NOMO-1 treated with dmso at 0.1 percent for 144 hours (cell line): ENCODE measurements around the gene RNPEP.
"Not testable (repeated sequence)": the region's sequence is repeated elsewhere in the genome, so short reads cannot be mapped to it uniquely, and the experiment has no call there.

Source experiments
- DNase-seq: peaks from one replicate; lab custom pipeline; 2025; ENCODE audit not compliant: unreplicated experiment; lab: John Stamatoyannopoulos, UW

Gene RNPEP

DNA sequence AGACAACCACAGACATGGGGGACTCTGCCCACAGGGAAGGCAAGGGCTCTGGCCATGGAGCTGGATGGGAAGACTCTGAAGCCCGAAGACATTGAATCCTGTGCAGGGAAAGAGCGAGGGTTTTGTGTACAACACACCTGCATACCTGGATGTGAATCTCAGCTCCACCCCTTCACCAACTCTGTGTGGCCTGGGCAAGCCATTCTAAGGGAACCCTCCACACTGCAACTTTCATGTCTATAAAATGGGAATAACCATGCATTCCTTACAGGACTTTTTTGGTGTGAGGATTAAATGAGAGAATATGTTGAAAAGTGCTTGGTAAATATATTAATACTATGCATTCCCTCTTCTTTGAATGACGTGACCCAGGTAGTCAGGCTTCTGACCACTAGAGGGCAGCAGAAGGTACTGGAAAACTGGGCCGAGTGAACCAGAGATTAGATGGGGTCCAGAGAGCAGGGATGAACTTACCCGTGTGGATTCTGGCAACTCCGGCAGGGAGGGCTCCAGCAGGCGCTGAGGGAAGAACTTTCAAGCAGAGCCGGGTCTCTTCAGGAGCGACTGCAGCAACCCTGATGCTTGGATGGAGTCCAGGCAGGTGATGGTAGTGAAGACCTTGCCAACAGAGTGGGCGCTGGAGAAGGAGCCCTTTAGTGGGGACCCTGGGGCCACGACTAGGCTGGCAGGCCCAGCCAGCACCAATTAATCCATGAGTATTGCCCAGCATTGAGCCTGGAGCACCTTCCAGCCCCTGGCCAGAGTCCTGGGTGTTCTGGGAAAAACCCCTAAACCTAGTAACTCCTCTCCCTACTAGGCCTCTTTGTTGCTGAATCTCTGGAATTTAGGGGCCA lies 27.1 kb downstream of the RNPEP start:
- peak; percentile 14 for DNase-seq

GRCh38 chr1:202010180-202011015 lies 27.9 kb downstream of the RNPEP start, which contains the start of gene ELF3:
ELF3 (plus strand) TSS chr1:202010587; CDS start chr1:202011137, 550 bp downstream.
- no peak for DNase-seq

DNA sequence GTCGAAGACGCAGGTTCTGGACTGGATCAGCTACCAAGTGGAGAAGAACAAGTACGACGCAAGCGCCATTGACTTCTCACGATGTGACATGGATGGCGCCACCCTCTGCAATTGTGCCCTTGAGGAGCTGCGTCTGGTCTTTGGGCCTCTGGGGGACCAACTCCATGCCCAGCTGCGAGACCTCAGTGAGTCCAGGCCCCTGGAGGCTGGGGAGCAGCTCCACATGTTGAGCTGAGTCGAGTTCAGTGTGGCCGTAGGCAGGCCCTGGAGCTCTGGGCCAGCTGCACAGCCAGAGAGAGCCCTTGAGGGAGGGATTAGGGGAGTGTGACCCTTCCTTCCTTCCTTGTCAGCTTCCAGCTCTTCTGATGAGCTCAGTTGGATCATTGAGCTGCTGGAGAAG lies 29.5 kb downstream of the RNPEP start:
- DNase-seq: no peak

DNA sequence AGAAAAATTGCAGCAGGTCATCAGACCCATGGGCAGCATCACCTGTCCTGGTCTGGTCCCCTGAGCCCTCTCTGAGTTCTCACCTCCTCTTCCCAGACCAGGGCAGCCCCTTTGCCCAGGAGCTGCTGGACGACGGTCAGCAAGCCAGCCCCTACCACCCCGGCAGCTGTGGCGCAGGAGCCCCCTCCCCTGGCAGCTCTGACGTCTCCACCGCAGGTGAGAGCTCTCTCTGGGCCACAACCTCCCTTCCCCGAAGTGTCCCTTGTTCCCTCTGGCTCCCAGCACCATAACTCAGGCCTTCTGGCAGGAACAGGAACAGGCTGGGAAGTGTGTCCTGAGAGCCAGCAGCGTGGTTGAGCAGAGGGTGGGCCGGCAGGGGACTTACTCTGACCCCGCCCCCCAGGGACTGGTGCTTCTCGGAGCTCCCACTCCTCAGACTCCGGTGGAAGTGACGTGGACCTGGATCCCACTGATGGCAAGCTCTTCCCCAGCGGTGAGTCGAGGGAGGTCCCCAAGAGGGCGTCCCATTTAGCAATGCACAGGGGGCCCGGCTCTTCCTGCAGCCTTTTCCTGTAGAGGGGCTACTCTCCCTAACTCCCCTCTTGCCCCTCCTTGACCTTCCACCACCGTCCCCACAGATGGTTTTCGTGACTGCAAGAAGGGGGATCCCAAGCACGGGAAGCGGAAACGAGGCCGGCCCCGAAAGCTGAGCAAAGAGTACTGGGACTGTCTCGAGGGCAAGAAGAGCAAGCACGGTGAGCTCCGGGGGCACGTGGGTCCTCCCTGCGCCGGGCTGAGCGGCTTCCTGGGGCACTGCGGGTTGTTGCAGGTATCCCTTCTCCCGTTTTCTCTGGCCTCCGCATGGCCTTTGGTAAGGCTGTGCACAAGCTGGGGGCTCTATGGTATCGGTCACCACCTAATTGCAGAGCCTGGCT lies 30.4 kb downstream of the RNPEP start:
- no peak for DNase-seq

DNA sequence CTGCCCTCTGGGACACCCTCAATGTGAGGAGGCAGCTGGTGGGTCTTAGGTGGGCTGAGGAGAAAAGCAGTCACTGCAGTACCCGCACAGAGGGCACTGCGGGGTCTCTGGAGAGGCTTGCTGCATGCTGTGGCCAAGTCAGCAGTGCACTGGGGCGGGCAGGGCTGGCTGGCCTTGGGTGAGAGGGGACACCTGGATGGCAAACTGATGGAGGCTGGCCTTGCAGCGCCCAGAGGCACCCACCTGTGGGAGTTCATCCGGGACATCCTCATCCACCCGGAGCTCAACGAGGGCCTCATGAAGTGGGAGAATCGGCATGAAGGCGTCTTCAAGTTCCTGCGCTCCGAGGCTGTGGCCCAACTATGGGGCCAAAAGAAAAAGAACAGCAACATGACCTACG lies 31.2 kb downstream of the RNPEP start:
- no peak for DNase-seq

GRCh38 chr1:202014060-202014459 lies 31.6 kb downstream of the RNPEP start:
- no peak for DNase-seq

GRCh38 chr1:202014915-202015661 lies 32.6 kb downstream of the RNPEP start:
- no peak for DNase-seq

- DNase-seq: no peak
These were observed 33.2 kb downstream of the RNPEP start for GRCh38 chr1:202015662-202015937.

DNA sequence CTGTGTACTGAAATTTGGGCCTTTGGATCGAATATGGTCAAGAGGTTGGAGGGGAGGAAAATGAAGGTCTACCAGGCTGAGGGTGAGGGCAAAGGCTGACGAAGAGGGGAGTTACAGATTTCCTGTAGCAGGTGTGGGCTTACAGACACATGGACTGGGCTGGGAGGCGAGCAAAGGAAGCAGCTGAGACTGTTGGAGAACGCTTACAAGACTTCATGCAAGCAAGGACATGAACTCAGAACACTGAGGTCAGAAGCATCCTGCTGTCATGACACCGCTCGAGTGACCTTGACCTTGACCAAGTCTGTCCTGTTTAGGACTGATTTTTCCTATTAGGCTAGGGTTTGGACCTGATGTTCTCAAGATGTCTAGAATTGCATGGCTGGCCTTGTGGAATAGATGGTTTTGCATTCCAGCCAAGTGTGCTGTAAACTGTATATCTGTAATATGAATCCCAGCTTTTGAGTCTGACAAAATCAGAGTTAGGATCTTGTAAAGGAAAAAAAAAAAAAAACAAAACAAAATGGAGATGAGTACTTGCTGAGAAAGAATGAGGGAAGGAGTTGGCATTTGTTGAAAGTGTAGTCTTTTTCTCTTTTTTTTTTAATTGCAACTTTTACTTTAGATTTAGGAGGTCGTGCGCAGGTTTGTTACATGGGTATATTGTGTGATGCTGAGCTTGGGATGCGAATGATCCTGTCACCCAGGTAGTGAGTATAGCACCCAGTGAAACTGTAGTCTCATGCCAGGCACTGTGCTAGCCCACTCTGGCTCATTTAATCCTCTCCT lies 33.8 kb downstream of the RNPEP start:
- DNase-seq: no peak

DNA sequence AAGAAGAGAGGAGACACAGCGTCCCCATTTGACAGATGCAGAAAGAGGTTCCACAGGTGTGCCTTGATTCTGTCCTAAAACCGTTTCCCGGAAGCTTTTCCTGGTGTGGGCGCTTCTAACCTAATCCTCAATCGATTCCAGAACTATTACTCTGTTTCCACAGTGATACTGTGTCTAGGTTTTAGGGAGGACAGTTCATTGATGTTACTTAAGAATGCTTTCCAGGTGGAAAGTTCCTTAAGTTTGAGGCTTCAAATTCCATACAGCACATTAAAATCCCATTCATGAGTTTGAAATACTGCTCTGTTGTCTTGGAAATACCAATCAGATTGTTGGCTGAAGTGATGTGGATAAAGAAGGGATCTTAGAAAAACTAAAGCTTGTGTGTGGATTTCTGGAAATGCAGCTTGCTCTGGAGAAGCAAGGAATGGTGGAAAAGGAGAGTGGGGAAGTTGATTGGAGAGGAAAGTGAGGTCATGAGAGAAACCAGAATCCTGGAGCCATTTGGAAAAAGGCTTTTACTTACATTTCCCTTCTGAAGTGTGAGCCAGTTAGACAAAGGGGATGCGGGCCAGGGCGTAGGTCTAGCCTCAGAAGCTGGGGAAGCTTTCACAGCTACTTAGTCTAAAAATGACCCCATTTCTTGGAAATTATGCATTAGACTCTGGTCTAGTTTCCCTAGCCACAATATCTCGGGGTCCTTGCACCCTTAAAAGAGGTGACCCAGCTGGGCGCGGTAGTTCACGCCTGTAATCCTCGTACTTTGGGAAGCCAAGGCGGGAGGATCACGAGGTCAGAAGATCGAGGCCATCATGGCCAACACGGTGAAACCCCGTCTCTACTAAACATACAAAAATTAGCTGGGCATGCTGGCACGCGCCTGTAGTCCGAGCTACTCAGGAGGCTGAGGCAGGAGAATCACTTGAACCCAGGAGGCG lies 34.6 kb downstream of the RNPEP start:
- DNase-seq: no peak

DNA sequence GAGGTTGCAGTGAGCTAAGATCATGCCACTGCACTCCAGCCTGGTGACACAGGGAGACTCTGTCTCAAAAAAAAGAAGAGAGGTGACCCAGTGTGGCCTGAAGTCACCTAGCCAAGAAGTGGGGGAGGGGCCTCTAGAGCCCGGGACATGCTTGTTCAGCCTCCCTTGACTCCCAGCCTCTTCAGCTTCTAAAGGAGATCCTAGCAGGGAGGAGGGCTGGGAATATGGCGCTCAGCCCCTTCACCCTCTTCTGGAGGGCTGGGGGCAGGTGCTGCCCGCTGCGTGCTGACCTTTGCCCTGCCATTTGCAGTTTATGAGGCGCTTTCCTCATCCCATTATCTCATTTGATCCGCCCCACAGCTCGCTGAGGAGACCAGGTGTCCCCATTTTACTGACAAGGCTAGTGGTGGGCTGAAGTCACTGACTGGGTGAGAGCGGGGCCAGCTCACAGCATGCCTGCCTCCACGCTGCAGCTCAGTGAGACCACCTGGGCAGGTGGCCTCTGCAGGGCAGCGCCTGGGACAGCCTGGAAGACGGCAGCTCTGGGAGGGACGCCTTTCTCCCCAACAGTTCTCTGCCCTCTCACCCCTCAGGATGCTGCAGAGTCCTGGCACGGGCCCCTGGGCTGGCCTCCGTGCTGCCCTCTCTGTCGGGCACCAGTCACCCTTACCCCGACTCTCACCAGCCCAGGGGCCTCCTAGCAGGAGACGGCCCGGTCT lies 35.5 kb downstream of the RNPEP start:
- no peak for DNase-seq

- DNase-seq: no peak
These were observed 36.2 kb downstream of the RNPEP start for GRCh38 chr1:202018468-202019234.

DNA sequence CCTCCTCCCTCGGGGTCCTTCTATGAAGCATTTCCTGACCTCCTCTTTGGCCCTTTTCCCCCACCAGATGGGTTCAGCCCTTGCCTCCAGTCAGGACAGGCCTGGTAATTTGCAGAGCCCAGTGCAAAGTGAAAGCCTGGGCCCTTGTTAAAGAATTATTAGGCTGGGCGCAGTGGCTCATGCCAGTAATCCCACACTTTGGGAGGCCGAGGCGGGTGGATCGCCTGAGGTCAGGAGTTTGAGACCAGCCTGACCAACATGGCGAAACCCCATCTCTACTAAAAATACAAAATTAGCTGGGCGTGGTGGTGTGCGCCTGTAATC lies 36.7 kb downstream of the RNPEP start:
- DNase-seq: not testable (repeated sequence)

GRCh38 chr1:202023001-202023433 lies 40.6 kb downstream of the RNPEP start:
- no peak for DNase-seq

DNA sequence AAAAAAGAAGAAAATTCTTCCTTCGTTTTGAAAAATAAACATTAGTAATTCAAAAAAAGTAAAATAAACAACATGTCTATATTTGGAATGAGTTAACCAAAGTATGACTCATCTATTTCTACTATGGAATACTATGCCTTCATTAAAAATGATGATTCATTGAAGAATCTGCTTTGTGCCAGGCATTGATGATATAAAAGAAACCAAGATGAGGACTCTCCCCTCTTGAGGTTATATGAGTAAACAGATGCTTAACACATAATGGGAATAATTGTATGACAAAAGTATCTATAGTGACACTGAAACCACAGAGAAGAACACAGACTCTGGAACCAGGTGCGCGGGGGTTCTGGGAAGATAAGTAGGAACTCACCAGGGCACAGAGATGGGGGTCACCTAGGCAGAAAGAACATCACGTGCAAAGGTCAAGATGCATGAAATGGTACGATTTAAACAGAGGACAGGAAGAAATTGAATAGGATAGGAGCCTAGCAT lies 46.8 kb downstream of the RNPEP start:
- no peak for DNase-seq

DNA sequence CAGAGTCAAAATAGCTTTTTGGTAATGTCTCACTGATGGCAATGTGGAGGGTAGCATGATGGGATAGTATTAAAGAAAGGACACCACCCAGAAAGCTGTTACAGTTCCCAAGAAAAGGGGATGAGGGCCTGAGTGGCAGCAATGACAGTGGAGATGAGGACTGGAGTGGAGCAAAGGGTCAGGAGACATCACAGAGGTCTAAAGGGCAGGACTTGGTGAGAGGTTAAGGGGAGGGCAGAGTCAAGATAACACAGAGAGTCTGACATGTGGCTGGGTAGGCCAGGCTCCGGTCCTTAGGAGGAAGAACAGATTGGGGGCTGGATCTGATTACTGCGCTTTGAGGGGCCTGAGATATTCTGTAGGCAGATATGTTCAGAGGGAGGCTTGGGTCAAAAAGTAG lies 47.3 kb downstream of the RNPEP start:
- DNase-seq: no peak

DNA sequence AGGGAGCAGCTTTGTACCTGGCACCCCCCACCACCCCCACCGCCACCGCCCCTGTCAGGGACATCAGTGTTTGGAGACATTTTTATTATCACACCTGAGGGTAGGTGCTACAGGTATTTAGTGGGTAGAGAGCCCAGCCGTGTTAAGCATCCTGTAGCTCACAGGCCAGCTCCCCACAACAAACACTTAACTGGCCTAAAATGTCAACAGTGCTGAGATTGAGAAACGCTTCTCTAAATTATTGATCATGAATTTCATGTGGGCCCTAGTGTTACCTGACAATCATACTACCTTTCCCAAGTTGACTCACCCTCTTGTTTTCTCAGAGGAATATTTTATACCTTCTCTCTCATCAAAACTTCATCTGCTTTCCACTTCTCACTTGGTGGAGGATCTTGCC lies 49.3 kb downstream of the RNPEP start:
- no peak for DNase-seq
